OCI-LY1 (cell line): Measurements from ENCODE around the gene TYW1B.
A peak's percentile ranks its signal among the peaks of the same experiment; 100 is the strongest.
"Not testable (repeated sequence)": the region's sequence is repeated elsewhere in the genome, so short reads cannot be mapped to it uniquely, and the experiment has no call there.

Experiments used
- H2AFZ ChIP-seq: fragments of 200-600 bp; sonication (generic), shearing (Covaris generic); 2 replicates; pipeline ENCODE4 v1.6.0; 2014; ENCODE audit warnings: antibody characterized with exemption, mild to moderate bottlenecking, low read length
- H3F3A ChIP-seq: fragments of 200-600 bp; sonication (generic), shearing (Covaris generic); 2 replicates; pipeline ENCODE4 v1.6.0; 2014; ENCODE audit warnings: mild to moderate bottlenecking, antibody characterized with exemption, low read length, moderate library complexity; ENCODE audit not compliant: insufficient read depth
- H3K27ac ChIP-seq: fragments of 200-600 bp; sonication (generic); 2 replicates; pipeline ENCODE4 v1.5.1; 2014; ENCODE audit warnings: low read length, mixed run types, mild to moderate bottlenecking, low read depth; ENCODE audit not compliant: poor library complexity, severe bottlenecking
- H3K27me3 ChIP-seq: fragments of 200-600 bp; sonication (generic); 2 replicates; pipeline ENCODE4 v1.6.0; 2014; ENCODE audit warnings: antibody characterized with exemption, mild to moderate bottlenecking, low read length, moderate library complexity; ENCODE audit not compliant: insufficient read depth
- H3K36me3 ChIP-seq: fragments of 200-600 bp; sonication (generic); 2 replicates; pipeline ENCODE4 v1.6.1; 2014; ENCODE audit warnings: mild to moderate bottlenecking, antibody characterized with exemption, low read length, moderate library complexity, mixed read lengths; ENCODE audit not compliant: insufficient read depth
- H3K4me1 ChIP-seq: fragments of 200-600 bp; sonication (generic); 2 replicates; pipeline ENCODE4 v1.5.1; 2014; ENCODE audit warnings: mild to moderate bottlenecking, low read length, moderate library complexity; ENCODE audit not compliant: insufficient read depth, severe bottlenecking
- H3K4me2 ChIP-seq: fragments of 200-600 bp; sonication (generic), shearing (Covaris generic); 2 replicates; pipeline ENCODE4 v1.6.1; 2014; ENCODE audit warnings: low read length
- H3K4me3 ChIP-seq: fragments of 200-600 bp; sonication (generic); 2 replicates; pipeline ENCODE4 v1.5.1; 2014; ENCODE audit warnings: low read length, low read depth, mild to moderate bottlenecking, mixed read lengths; ENCODE audit not compliant: poor library complexity, severe bottlenecking
- H3K79me2 ChIP-seq: fragments of 200-600 bp; shearing (Covaris generic); 2 replicates; pipeline ENCODE4 v1.6.1; 2016; ENCODE audit warnings: mixed run types, low read length, mixed read lengths; ENCODE audit not compliant: insufficient read depth
- H3K9ac ChIP-seq: fragments of 200-600 bp; sonication (generic), shearing (Covaris generic); 2 replicates; pipeline ENCODE4 v1.6.1; 2014; ENCODE audit warnings: mild to moderate bottlenecking, low read length, mixed read lengths
- H3K9me2 ChIP-seq: fragments of 200-600 bp; sonication (generic), shearing (Covaris generic); 2 replicates; pipeline ENCODE4 v1.6.1; 2014; ENCODE audit warnings: low read depth, mild to moderate bottlenecking, low read length, mixed read lengths
- H3K9me3 ChIP-seq: fragments of 200-600 bp; shearing (Covaris generic); 2 replicates; pipeline ENCODE4 v1.6.1; 2014; ENCODE audit warnings: low read length, mixed read lengths
- H4K20me1 ChIP-seq: fragments of 200-600 bp; sonication (generic), shearing (Covaris generic); 2 replicates; pipeline ENCODE4 v1.6.0; 2016; ENCODE audit warnings: mild to moderate bottlenecking, low read length; ENCODE audit not compliant: insufficient read depth
- CTCF ChIP-seq: fragments of 200-600 bp; sonication (generic), shearing (Covaris generic); IDR thresholded peaks from 2 replicates; pipeline ENCODE4 v1.5.1; 2017; ENCODE audit warnings: mild to moderate bottlenecking, antibody characterized with exemption, low read length, moderate library complexity, mixed read lengths

The TYW1B gene

GRCh38 chr7:72829687-72830354 lies 1.8 kb upstream of the TYW1B start:
- peak overlapping the region; percentile 73 for H3K27ac ChIP-seq
- peak; percentile 69 for TF ChIP-seq CTCF
- H4K20me1 ChIP-seq = not testable (repeated sequence)

GRCh38 chr7:72829291-72829686 lies 1.3 kb upstream of the TYW1B start:
- peaks cover 27% of the 10 kb centered on the region for H3K79me2 ChIP-seq
- H3K27ac ChIP-seq = peak overlapping the region; percentile 73

More at GRCh38 chr7:72829687-72830354, 1.8 kb upstream of the TYW1B start:
- H3K27me3 ChIP-seq, H3K9me2 ChIP-seq, H3K9me3 ChIP-seq, H3F3A ChIP-seq, H2AFZ ChIP-seq: not testable (repeated sequence)
- H3K79me2 ChIP-seq = peaks cover 27% of the 10 kb centered on the region
- peak overlapping the region; percentile 73 for H3K4me2 ChIP-seq
- H3K9ac ChIP-seq = peak overlapping the region; percentile 81
- H3K4me3 ChIP-seq = peak overlapping the region; percentile 75
- peaks cover 22% of the 10 kb centered on the region for H3K4me1 ChIP-seq
- peaks cover 38% of the 10 kb centered on the region for H3K36me3 ChIP-seq

GRCh38 chr7:72823765-72824732 lies 4.0 kb downstream of the TYW1B start:
- not testable (repeated sequence) for H3K36me3 ChIP-seq, H3K27ac ChIP-seq, H3K4me2 ChIP-seq, H3K79me2 ChIP-seq, H3K9me3 ChIP-seq, H3K27me3 ChIP-seq, H3F3A ChIP-seq, H2AFZ ChIP-seq, H3K9ac ChIP-seq, H3K4me3 ChIP-seq, H4K20me1 ChIP-seq, H3K9me2 ChIP-seq
- TF ChIP-seq CTCF = peak; percentile 29; the same call in 1 of the 2 replicates
- peaks cover 10% of the 10 kb centered on the region for H3K4me1 ChIP-seq

More at GRCh38 chr7:72829291-72829686, 1.3 kb upstream of the TYW1B start:
- H4K20me1 ChIP-seq, H2AFZ ChIP-seq, H3F3A ChIP-seq, H3K27me3 ChIP-seq, H3K9me3 ChIP-seq, H3K9me2 ChIP-seq: not testable (repeated sequence)
- Histone ChIP-seq H3K9ac (peak overlapping the region; percentile 81), H3K4me3 (peak overlapping the region; percentile 75), H3K36me3 (peaks cover 33% of the 10 kb centered on the region), H3K4me1 (peaks cover 22% of the 10 kb centered on the region), H3K4me2 (peak overlapping the region; percentile 73)

- H3K9ac ChIP-seq, H3K9me3 ChIP-seq, H2AFZ ChIP-seq, H4K20me1 ChIP-seq, H3K4me1 ChIP-seq, H3K79me2 ChIP-seq, H3K9me2 ChIP-seq, H3K4me3 ChIP-seq, H3K27ac ChIP-seq, H3F3A ChIP-seq, H3K4me2 ChIP-seq, H3K27me3 ChIP-seq: not testable (repeated sequence)
- peaks cover 18% of the 10 kb centered on the region for H3K36me3 ChIP-seq
Observed at GRCh38 chr7:72822497-72822896, 5.5 kb downstream of the TYW1B start.

GRCh38 chr7:72818663-72819361 lies 9.2 kb downstream of the TYW1B start:
- H3K27ac ChIP-seq, H3K79me2 ChIP-seq, H3K9me2 ChIP-seq, H3K4me2 ChIP-seq, H3K9ac ChIP-seq, H3K9me3 ChIP-seq, H3K4me3 ChIP-seq, H3K27me3 ChIP-seq, H4K20me1 ChIP-seq, H2AFZ ChIP-seq, H3F3A ChIP-seq, H3K4me1 ChIP-seq: not testable (repeated sequence)
- H3K36me3 ChIP-seq = peaks cover 21% of the 10 kb centered on the region

GRCh38 chr7:72817661-72818060 lies 10.3 kb downstream of the TYW1B start:
- H3K4me1 ChIP-seq, H4K20me1 ChIP-seq, H3K9me2 ChIP-seq, H3K79me2 ChIP-seq, H3K9me3 ChIP-seq, H2AFZ ChIP-seq, H3F3A ChIP-seq, H3K27ac ChIP-seq, H3K4me2 ChIP-seq, H3K4me3 ChIP-seq, H3K9ac ChIP-seq, H3K27me3 ChIP-seq: not testable (repeated sequence)
- peaks cover 25% of the 10 kb centered on the region for H3K36me3 ChIP-seq
